ENCODE measurements around the gene FEN1.

FEN1 gene, protein sequence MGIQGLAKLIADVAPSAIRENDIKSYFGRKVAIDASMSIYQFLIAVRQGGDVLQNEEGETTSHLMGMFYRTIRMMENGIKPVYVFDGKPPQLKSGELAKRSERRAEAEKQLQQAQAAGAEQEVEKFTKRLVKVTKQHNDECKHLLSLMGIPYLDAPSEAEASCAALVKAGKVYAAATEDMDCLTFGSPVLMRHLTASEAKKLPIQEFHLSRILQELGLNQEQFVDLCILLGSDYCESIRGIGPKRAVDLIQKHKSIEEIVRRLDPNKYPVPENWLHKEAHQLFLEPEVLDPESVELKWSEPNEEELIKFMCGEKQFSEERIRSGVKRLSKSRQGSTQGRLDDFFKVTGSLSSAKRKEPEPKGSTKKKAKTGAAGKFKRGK

GRCh38 chr11:61792310-61793082 is at the start of gene FEN1, which contains the start of gene TMEM258:
Gene FEN1 (plus strand): TSS chr11:61792911. CDS start chr11:61795362, 2,451 bp downstream.
Gene TMEM258 (minus strand): TSS chr11:61792599. CDS start chr11:61792558, 41 bp downstream.
- peak; percentile 70 to 100 (median 94) for DNase-seq

- DNase-seq: no peak
Measured at GRCh38 chr11:61743486-61744095, 49.1 kb upstream of the FEN1 start.

DNA sequence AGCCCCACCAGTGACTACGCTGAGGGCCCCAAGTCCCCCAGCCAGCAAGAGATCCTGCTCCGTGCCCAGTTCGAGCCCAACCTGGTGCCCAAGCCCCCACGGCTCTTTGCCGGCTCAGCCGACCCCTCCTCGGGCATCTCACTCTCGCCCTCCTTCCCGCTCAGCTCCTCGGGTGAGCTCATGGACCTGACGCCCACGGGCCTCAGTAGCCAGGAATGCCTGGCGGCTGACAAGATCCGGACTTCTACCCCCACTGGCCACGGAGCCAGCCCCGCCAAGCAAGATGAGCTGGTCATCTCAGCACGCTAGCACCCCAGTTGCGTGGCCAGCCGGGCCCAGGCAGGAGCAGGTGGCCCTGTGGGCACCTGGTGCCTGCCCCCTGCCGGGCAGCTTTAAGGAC is 48.5 kb upstream of the FEN1 start:
- no peak for DNase-seq

- DNase-seq: no peak
Measured at GRCh38 chr11:61744609-61745156, 48.0 kb upstream of the FEN1 start.

DNA sequence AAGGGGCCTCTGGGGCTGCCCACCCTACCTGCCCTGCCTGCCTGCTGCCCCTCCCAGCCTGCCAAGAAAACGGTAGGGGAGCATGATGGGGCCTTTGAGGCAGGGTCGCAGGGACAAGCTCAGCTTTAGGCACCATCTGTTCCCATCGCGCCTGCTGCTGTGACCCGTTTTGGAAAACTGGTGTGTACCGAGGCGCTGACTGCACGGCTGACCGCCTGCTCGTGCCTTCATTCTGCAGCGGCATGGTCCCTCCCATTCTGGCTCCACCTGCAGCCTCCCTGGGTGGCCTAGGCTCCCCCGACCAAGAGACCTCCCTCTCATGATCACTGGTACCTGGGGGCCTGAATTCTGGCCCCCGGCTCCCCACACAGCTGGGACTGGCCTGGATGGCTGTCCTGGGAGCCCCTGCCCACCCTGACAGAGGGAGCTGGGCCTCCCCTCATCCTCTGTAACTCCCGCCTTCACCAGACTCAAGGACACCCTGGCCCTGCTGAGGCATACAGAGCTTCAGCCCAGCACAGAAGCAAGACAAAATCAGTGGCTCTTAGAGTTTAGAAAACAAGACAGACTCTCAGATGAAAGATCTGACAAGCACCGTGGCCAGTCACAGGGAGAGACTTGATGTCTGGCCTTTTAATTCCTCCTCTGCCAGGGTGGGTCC is 46.8 kb upstream of the FEN1 start:
- DNase-seq: no peak

DNA sequence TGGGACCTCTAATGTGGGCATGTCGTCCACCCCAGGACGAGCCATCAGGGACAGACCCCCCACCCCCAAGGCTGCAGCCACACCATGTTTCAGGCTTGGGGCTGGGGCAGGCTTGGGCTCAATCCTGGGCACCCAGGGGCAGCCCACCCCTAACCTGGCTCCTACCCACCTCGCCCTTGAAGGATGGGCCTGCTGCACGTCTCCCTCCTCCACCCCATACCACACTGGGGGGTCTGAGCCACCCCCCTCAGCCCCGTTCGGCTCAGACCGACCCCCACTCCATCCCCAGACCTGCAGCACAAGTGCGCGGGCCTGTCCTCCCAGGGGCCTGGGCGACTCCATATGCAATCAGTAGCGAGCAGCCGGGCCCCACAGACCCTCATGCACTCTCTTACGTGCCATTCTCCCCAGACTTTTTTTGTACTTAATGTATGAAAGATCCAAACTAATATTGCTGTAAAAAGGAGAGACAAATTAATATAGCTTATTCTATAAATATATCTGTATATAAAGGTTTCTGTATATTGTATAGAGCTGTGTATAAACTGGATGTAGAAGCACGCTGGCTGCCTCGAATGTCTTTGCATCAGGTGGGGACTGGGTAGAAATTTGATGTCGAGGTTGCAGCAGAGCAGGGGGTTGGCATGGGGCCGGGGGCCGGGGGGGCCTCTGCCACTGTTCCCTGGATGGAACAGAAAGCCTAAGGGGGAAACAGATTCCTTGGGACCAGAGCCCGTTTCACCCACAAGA is 46.1 kb upstream of the FEN1 start:
- DNase-seq: no peak

- DNase-seq: peak in 52 of 56 donors; percentile 20 to 91 (median 74)
Measured at GRCh38 chr11:61747192-61747966, 45.3 kb upstream of the FEN1 start.

DNA sequence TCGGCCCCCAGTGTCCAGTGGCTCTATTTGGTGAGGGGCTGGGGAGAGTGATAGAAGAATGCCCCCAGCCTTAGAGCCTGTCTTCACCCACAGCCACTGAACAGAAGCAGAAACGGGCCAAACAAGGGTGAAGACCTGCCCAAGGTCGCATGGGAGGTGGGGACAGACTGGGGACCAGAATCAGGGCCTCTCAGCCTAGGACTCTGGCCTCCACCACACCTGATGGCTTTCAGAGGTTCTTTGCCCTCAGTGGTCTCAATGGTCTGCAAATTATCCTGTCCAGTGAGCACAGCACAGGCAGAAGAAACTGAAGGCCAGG is 44.8 kb upstream of the FEN1 start:
- no peak for DNase-seq

GRCh38 chr11:61749591-61750217 is 43.0 kb upstream of the FEN1 start:
- DNase-seq: peak in 55 of 56 donors; percentile 38 to 100 (median 90)

GRCh38 chr11:61750631-61751273 is 42.0 kb upstream of the FEN1 start:
- DNase-seq: no peak

DNA sequence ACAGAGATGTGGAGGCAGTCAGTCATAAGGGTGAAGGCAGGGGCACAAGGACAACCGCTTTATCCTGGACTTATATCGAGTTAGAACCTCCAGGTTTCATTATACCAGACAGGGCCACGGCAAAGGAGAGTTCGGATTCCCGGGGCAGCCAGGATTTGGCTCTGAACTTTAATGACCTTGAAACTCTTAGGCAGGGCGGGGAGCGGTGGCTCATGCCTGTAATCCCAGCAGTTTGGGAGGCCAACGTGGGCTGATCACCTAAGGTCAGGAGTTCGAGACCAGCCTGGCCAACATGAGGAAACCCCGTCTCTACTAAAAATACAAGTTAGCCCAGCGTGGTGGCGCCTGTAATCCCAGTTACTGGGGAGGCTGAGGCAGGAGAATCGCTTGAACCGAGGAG is 41.3 kb upstream of the FEN1 start:
- DNase-seq: no peak

GRCh38 chr11:61752117-61752924 is 40.4 kb upstream of the FEN1 start, which contains the start of gene MYRF:
Gene MYRF (plus strand): TSS chr11:61752636. CDS start chr11:61752745, 109 bp downstream.
- DNase-seq: peak in 42 of 56 donors; percentile 13 to 82 (median 48)

DNA sequence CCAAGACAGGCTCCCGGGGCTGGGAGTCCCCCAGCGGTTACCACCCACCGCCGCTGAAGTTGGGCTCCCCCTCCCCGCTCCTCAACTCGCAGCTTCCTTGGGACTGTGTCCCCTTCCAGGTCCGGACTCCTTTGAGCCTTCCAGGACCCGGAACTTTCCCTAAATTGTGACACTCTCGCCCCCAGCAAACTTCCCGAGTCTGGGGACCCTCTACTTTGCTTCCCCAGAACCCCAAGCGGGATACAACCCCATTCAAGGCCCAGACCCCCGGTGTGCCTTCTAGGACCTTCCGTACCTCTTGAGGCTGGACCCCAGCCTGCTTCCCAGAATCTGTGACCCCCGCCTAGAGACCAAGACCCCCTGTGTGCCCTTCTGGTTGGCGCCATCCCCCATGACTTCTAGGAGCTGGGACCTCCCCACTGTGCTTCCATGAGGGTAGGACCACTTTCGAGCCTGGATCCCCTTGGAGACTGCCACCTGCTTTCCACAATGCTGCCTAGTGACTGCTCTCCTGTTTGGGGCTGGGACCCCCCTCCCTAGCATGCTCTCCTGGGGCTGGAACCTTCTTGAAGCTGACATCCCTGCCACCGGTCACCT is 39.7 kb upstream of the FEN1 start:
- peak in 1 of 56 donors; percentile 43 for DNase-seq

DNA sequence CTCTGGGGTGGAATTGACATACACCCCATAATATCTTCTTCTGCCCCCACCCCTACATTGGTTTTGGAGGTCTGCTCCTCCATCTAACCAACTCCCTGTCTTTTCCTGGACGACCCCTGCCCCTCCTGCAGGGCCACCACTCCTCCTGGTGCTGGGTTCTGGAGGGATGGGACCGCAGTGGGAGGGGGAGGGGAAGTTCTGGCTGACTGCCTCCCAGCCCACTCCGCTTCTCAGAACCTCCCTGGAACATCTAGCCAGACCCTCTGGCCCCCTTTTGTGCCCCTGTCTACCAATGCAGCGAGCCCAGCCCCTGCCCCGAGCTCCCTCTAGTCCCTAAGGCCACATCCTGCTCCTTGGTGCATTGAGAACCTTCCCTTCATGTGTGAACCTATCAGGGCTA is 39.0 kb upstream of the FEN1 start:
- DNase-seq: peak in 1 of 56 donors; percentile 27

- peak in 6 of 56 donors; percentile 11 to 47 (median 29) for DNase-seq
Measured at GRCh38 chr11:61754534-61755482, 37.9 kb upstream of the FEN1 start.

DNA sequence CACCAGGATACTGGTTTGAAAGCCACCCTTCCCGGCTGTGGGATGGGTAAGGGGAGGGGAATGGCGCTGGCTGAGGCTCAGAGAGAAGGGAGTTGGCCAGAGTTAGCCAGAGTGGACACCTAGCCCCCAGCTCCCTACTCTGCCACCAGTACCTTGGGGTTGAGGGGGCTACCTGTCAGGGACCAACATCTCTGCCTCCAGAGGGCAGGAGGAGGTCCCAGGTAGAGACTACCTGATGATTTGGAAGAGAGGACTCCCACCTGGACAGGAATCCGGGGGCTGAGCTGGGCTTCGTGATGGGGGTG is 36.6 kb upstream of the FEN1 start:
- no peak for DNase-seq
